OCI-LY3 (cell line): ENCODE results near the gene SIMC1.

ENCODE experiments used
- EZH2phosphoT487 ChIP-seq: fragments of 200-600 bp; shearing (Covaris generic); IDR thresholded peaks from 2 replicates; pipeline ENCODE4 v1.6.1; 2018; ENCODE audit warnings: antibody characterized with exemption, mixed run types, low read depth
- TF ChIP-seq, protein P1 (sequence below): fragments of 200-600, 300-600 bp; sonication (generic); IDR thresholded peaks from 2 replicates; pipeline ENCODE4 v1.5.1; 2014; ENCODE audit warnings: antibody characterized with exemption, low read length, low read depth

DNA sequence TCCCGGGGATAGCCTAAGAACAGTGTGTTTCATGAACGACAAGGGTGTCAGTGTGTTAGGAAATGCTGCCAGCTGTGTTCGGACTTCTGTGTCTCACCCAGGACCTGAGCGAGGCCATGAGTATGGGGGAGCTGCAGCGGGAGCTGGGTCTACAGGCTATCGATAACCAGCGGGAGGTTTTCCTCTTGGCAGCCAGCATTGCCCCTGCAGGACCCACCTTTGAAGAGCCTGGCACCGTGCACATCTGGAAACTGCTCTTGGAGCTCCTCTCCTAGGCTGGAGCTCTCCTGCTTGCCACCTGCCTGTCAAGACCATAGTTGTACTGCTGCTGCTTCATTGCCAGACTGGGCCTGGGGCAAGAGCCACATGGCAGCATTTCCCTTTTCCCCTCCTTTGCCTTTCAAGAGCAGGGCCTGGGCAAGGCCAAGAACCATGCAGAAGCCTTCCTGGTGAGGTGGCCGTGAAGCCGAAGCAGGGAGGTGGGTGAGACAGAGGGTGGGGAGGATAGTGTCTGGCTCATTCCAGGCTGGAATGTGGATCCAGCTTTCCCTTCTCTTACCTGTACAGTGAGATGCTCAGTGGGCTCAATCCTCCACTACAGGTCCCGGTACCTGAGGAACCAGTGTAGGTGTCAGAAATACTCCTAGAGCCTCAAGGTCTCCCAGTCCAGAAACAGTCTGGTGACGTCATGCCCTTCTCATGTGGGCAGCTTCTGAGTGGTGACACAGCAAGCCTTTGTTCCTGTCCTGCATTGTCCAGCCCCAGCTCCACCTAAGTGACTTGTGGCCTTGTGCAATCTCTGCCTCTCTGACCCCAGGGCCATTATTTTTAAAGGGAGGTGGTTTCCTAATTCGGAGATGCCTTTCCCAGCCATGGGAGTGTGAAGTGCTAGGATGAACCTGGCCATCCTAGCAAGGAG lies 133.7 kb downstream of the SIMC1 start:
- TF ChIP-seq, protein P1, sequence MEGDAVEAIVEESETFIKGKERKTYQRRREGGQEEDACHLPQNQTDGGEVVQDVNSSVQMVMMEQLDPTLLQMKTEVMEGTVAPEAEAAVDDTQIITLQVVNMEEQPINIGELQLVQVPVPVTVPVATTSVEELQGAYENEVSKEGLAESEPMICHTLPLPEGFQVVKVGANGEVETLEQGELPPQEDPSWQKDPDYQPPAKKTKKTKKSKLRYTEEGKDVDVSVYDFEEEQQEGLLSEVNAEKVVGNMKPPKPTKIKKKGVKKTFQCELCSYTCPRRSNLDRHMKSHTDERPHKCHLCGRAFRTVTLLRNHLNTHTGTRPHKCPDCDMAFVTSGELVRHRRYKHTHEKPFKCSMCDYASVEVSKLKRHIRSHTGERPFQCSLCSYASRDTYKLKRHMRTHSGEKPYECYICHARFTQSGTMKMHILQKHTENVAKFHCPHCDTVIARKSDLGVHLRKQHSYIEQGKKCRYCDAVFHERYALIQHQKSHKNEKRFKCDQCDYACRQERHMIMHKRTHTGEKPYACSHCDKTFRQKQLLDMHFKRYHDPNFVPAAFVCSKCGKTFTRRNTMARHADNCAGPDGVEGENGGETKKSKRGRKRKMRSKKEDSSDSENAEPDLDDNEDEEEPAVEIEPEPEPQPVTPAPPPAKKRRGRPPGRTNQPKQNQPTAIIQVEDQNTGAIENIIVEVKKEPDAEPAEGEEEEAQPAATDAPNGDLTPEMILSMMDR, result no peak
- no peak for TF ChIP-seq EZH2phosphoT487
